GM12872 (cell line): ENCODE results near the gene PTGER1.

Experiments
- TF ChIP-seq, protein P1 (sequence below): IDR thresholded peaks from 3 replicates; pipeline ENCODE4 v1.5.1; 2011; ENCODE audit warnings: low read depth, mild to moderate bottlenecking, low read length, moderate library complexity; ENCODE audit not compliant: insufficient read depth

PTGER1 gene

DNA sequence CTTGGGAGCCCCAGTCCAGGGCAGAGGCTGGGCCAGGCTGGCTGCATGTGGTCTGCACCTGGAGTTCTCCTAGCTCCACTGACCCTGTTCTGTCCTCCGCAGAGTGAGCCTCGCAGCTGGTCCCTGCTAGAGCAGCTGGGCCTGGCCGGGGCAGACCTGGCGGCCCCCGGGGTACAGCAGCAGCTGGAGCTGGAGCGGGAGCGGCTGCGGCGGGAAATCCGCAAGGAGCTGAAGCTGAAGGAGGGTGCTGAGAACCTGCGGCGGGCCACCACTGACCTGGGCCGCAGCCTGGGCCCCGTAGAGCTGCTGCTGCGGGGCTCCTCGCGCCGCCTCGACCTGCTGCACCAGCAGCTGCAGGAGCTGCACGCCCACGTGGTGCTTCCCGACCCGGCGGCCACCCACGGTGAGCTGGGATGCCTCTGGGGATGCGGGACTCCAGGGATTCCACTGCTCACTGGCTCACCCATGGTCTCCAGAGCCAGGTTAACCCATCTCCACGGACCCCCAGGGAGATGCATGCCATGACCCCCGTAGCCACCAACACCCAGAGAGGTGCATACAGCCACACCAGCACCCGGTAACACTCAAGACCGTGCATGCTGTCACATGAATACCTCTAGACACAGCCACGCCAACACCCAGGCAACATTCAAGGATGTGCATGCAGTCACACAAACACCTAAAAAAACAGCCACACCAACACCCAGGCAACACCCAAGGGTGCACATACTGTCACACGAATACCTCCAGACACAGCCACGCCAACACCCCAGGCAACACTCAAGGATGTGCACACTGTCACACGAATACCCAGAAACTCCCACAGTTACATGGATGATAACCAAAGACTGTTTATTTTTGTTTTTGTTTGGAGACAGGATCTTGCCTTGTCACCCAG lies 33.9 kb downstream of the PTGER1 start:
- TF ChIP-seq, protein P1, sequence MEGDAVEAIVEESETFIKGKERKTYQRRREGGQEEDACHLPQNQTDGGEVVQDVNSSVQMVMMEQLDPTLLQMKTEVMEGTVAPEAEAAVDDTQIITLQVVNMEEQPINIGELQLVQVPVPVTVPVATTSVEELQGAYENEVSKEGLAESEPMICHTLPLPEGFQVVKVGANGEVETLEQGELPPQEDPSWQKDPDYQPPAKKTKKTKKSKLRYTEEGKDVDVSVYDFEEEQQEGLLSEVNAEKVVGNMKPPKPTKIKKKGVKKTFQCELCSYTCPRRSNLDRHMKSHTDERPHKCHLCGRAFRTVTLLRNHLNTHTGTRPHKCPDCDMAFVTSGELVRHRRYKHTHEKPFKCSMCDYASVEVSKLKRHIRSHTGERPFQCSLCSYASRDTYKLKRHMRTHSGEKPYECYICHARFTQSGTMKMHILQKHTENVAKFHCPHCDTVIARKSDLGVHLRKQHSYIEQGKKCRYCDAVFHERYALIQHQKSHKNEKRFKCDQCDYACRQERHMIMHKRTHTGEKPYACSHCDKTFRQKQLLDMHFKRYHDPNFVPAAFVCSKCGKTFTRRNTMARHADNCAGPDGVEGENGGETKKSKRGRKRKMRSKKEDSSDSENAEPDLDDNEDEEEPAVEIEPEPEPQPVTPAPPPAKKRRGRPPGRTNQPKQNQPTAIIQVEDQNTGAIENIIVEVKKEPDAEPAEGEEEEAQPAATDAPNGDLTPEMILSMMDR: no peak

DNA sequence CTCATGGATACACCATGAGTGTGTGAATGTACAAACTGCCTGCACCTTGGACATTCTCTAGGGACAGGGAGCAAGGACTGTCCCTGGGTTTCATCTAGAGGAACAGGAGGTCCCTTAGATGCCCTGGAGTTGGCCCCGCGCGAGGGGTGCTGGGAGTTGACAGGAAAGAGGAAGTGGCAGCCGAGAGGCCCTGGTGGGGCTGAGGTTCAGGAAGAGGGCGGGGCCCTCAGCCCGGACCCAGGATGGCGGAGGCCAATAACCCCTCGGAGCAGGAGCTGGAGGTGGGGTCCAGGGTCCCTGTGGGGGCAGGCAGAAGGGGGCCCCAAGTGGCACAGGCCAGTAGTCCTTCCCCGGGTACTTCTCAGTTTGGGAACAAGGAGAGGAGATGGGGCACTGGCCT lies 35.1 kb downstream of the PTGER1 start:
- TF ChIP-seq, protein P1: no peak

DNA sequence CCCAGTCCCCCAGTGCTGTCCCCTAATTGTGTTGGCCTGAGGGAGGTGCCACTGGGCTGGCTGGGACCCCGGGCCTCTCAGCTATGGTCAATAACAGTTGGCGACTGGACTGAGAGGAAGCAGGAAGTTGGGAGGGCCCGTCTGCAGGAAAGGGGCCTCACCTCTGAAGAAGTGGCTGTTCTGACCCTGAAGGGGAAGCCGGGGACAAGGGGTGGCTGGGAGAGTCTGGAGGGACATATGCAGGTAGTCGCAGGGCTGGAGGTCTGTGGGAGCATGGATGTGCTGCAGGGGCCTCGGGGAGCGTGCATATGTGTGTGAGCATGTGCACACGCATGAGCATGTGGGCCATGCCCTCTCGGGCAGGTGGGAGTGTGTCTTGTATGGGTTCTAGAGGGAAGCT lies 36.1 kb downstream of the PTGER1 start:
- TF ChIP-seq, protein P1: no peak

DNA sequence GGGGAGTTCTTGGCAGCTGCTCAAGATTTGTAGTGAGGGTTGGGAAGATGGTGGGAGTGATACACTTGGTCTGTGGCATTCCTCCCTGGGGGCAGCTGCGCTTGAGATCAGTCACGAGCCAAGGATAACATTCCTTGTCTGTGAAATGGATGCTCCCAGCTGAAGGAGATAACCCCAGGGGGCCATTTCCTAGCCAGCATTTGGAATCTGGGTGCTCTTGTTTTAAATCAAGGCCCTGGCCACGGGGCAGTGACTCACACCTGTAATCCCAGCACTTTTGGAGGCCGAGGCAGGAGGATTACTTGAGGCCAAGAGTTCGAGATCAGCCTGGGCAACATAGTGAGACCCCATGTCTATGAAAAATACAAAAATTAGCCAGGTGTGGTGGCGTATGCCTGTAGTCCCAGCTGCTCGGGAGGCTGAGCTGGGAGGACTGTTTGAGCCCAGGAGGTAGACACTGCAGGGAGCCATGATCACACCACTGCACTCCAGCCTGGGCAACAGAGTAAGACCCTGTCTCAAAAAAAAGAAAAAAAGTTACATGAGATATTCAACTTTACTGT lies 37.5 kb downstream of the PTGER1 start:
- TF ChIP-seq, protein P1: no peak

DNA sequence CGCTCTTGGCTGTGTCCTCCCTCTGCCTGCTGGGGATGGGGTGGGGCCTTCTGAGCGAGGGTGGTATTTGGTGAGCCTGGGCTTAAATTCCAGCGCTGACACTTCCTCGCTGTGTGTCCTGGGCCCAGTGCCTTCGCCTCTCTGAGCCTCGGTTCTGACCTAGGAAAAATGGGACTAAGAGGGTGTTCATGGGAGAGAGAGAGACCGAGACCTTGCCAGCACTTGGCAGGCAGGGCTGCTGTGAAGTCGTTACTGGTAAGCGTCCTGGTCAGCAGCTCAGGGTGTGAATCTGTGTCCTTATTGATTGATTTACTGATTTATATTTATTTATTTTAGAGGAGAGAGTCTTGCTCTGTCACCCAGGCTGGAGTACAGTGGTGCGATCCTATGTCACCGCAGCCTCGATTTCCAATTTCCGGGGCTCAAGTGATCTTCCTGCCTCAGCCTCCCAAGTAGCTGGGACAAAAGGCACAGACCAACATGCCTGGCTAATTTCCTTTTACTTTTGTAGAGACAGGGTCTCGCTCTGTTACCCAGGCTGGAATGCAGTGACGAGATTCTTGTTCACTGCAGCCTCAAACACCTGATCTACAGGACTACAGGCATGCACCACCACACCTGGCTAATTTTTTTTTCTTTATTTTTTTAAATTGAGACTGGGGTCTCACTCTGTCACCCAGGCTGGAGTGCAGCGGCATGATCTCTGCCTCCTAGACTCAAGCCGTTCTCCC lies 39.7 kb downstream of the PTGER1 start:
- TF ChIP-seq, protein P1: no peak

DNA sequence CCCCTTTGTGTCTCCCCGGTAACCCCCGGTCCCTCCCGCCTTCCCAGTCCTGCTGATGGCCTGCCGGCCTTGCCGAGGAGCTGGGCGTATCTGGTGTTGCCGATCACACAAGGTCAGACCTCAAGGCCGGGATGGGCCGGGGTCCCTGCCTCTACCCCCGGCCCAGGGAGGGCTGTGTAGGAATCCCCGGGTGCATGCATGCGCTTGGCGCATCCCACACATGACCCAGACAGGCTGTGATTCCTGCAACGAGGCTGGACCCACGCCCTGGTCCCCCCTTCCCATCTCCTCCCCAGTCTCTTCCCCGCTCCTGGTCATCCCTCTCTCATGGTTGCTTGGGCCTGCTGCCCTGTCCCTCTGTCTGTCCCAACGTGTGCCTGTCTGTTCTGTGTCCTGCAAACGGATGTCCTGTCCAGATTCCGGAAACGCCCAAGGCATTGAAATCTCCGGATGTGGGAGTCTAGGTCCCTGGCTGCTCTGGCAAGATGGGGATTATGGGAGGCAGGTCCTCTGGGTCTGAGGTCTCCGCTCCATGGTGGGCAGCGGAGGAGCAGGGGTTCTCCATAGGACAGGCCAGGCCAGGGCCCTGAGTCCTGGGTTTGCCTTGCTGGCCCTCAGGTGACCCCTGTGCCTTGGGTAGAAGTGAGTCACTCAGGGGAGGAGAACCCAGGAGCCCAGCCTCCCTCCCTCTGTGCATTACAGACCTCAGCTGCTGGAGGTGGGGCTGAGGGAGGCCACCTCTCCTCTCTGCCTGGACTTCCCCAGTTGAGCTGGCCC lies 40.4 kb downstream of the PTGER1 start:
- TF ChIP-seq, protein P1: no peak
